B cell (primary cell): ENCODE measurements around the gene PDZRN4. TPM values are rescaled to one million over a fixed set of nuclear protein-coding genes. Genes with fewer than 3 reads are reported as not detected.

Experiments
- ATAC-seq: fragments of 200-7000 bp; cut with Tn5 transposase; one replicate; pipeline ENCODE4 v1.10.0; 2021; ENCODE audit warnings: low read depth, mild to moderate bottlenecking, moderate number of reproducible peaks, moderate library complexity
- CTCF ChIA-PET: fragments of 350-600 bp; sonication (Branson Sonifier 250); formaldehyde crosslinking; loops from one replicate; lab custom pipeline; 2021; ENCODE audit warnings: antibody characterized with exemption, inconsistent platforms; lab: Charles Lee
- POLR2A ChIA-PET: fragments of 350-600 bp; sonication (Branson Sonifier 250); formaldehyde crosslinking; loops from one replicate; lab custom pipeline; 2021; ENCODE audit warnings: antibody characterized with exemption; lab: Charles Lee
- DNase-seq: peaks from one replicate; pipeline ENCODE4 v3.0.0; 2013
- H2AFZ ChIP-seq: 2 replicates; pipeline ENCODE4 v1.6.1; 2012; ENCODE audit warnings: mild to moderate bottlenecking, low read depth, low read length; ENCODE audit not compliant: insufficient read depth, poor library complexity, severe bottlenecking
- H3K27ac ChIP-seq, 2 donors: 1 replicate in 1 of 2; 2 replicates in 1 of 2; pipeline ENCODE4 v1.5.1; 2012 to 2013; ENCODE audit warnings: low read length in 2 of 2, mild to moderate bottlenecking in 2 of 2, moderate library complexity in 1 of 2
- H3K27me3 ChIP-seq, 4 experiments: fragments of 200-600 bp in 1 of 4; sonication (generic) in 1 of 4; replicated peaks in 1 of 4; 1 replicate in 2 of 4; 2 replicates in 2 of 4; pipeline versions ENCODE4 v1.6.1 to v1.7.0; 2013 to 2016; ENCODE audit warnings: low read length in 3 of 4, mild to moderate bottlenecking in 2 of 4, mixed read lengths in 1 of 4, moderate library complexity in 1 of 4; ENCODE audit not compliant: insufficient read depth in 4 of 4, control insufficient read depth in 3 of 4; ENCODE audit errors: control extremely low read depth in 1 of 4
- H3K36me3 ChIP-seq, 2 experiments: replicated peaks in 1 of 2; 1 replicate in 1 of 2; 2 replicates in 1 of 2; pipeline versions ENCODE4 v1.6.1 to v1.7.1; 2013; ENCODE audit warnings: low read length in 1 of 2; ENCODE audit not compliant: insufficient read depth in 2 of 2, control insufficient read depth in 1 of 2; ENCODE audit errors: control extremely low read depth in 1 of 2, extremely low read depth in 1 of 2
- H3K4me1 ChIP-seq, 2 donors: fragments of 200-600 bp in 1 of 2; sonication (generic) in 1 of 2; 1 replicate in 1 of 2; 2 replicates in 1 of 2; pipeline versions ENCODE4 v1.5.1 to v1.6.1; 2013 to 2017; ENCODE audit warnings: low read length in 2 of 2; ENCODE audit not compliant: control insufficient read depth in 2 of 2, insufficient read depth in 2 of 2
- H3K4me2 ChIP-seq: replicated peaks from 2 replicates; pipeline ENCODE3; 2012; ENCODE audit warnings: mild to moderate bottlenecking, low read depth, low read length; ENCODE audit not compliant: poor library complexity, severe bottlenecking
- H3K4me3 ChIP-seq, 5 experiments: fragments of 200-600 bp in 1 of 5; sonication (generic) in 1 of 5; 1 replicate in 3 of 5; 2 replicates in 2 of 5; pipeline versions ENCODE4 v1.5.1 to v1.7.0; 2011 to 2016; ENCODE audit warnings: low read length in 4 of 5, mild to moderate bottlenecking in 4 of 5, low read depth in 2 of 5, control low read depth in 1 of 5, moderate library complexity in 1 of 5; ENCODE audit not compliant: insufficient read depth in 1 of 5; ENCODE audit errors: control extremely low read depth in 1 of 5, extremely low read depth in 1 of 5
- H3K79me2 ChIP-seq: fragments of 200-600 bp; sonication (generic); one replicate; pipeline ENCODE4 v1.6.0; 2016; ENCODE audit warnings: low read length; ENCODE audit not compliant: control insufficient read depth, insufficient read depth
- H3K9ac ChIP-seq: fragments of 200-600 bp; sonication (generic); 2 replicates; pipeline ENCODE4 v1.6.1; 2017; ENCODE audit warnings: mild to moderate bottlenecking, low read length, moderate library complexity
- H3K9me3 ChIP-seq, 3 donors: one replicate each; pipeline versions ENCODE4 v1.6.1 to v1.7.1; 2013; ENCODE audit warnings: low read length in 2 of 3; ENCODE audit not compliant: control insufficient read depth in 2 of 3, insufficient read depth in 1 of 3; ENCODE audit errors: control extremely low read depth in 1 of 3
- H4K20me1 ChIP-seq: 2 replicates; pipeline ENCODE4 v1.6.0; 2012; ENCODE audit warnings: mild to moderate bottlenecking, low read length; ENCODE audit not compliant: insufficient read depth, control insufficient read depth, poor library complexity, severe bottlenecking
- H3K27ac Mint-ChIP-seq: one replicate; pipeline ENCODE4 v1.8.0; 2021; ENCODE audit warnings: mixed read lengths
- H3K27me3 Mint-ChIP-seq: one replicate; pipeline ENCODE4 v1.8.0; 2021; ENCODE audit warnings: mixed read lengths
- H3K4me1 Mint-ChIP-seq: one replicate; pipeline ENCODE4 v1.8.0; 2021; ENCODE audit warnings: mixed read lengths
- H3K4me3 Mint-ChIP-seq: one replicate; pipeline ENCODE4 v1.8.0; 2021; ENCODE audit warnings: mixed read lengths
- H3K9me3 Mint-ChIP-seq: one replicate; pipeline ENCODE4 v1.8.0; 2022; ENCODE audit warnings: mixed read lengths; ENCODE audit not compliant: insufficient read depth
- CTCF ChIP-seq: fragments of 200-600 bp; IDR thresholded peaks from one replicate; pipeline ENCODE4 v1.8.0; 2022; ENCODE audit warnings: antibody characterized with exemption, mild to moderate bottlenecking
- EZH2 ChIP-seq: IDR thresholded peaks from 2 replicates; pipeline ENCODE4 v1.6.1; 2012; ENCODE audit warnings: borderline replicate concordance, low read depth, mild to moderate bottlenecking, moderate library complexity, low read length; ENCODE audit not compliant: insufficient read depth, poor library complexity, severe bottlenecking
- WGBS: methylation state at CpG from one replicate; pipeline ENCODE4 v1.1.5; 2013; ENCODE audit warnings: missing lambda C conversion rate; ENCODE audit not compliant: insufficient coverage; 5-methylcytosine and 5-hydroxymethylcytosine counted together
- intact Hi-C: fragments of 100-400 bp; cut with micrococcal nuclease; formaldehyde crosslinking; loops from one replicate; pipeline ENCODE4 v1.10.0; 2022
- polyA plus RNA-seq: library from polyadenylated mRNA; depleted of rRNA; stranded (reverse); fragments of >200 nt; gene quantifications from 2 replicates; pipeline ENCODE4 v1.2.3, GENCODE V29; 2012
- total RNA-seq, 2 donors: library from RNA; stranded (reverse); fragments of 120-200 nt in 1 of 2; gene quantifications; 1 replicate in 1 of 2; 2 replicates in 1 of 2; pipeline versions ENCODE4 v1.2.3 to v1.2.4, GENCODE V29; 2013 to 2022

The PDZRN4 gene
- total and polyA plus RNA-seq, 2 donors (not counting 1 experiment from before 2014, with no cell fraction given), result not detected

GRCh38 chr12:41564816-41565215, 376.7 kb downstream of the PDZRN4 start:
- H3K4me3 Mint-ChIP-seq, result no peak overlapping the region
- ChIA-PET POLR2A (no interaction called here), CTCF (no interaction called here)
- no peak for DNase-seq
- no peak for ATAC-seq
- no peak overlapping the region for H3K4me3 ChIP-seq
- H3K27me3 ChIP-seq, result no peaks in the 10 kb centered on the region
- H4K20me1 ChIP-seq, result no peaks in the 10 kb centered on the region
- no peaks in the 10 kb centered on the region for H3K4me1 Mint-ChIP-seq
- no peaks in the 10 kb centered on the region for H3K79me2 ChIP-seq
- TF ChIP-seq EZH2, result no peak
- no peak for TF ChIP-seq CTCF
- H3K27ac ChIP-seq, result no peak overlapping the region
- H3K9me3 Mint-ChIP-seq, result no peaks in the 10 kb centered on the region
- no peaks in the 10 kb centered on the region for H3K4me1 ChIP-seq
- H3K27me3 Mint-ChIP-seq, result peaks cover 3% of the 10 kb centered on the region
- no peak overlapping the region for H3K27ac Mint-ChIP-seq
- intact Hi-C loops, result no loop called here
- no peak overlapping the region for H2AFZ ChIP-seq
- no peak overlapping the region for H3K4me2 ChIP-seq
- no peak overlapping the region for H3K9ac ChIP-seq
- no CpG with 5 or more reads among the region's 1 CpG for WGBS
- no peaks in the 10 kb centered on the region for H3K9me3 ChIP-seq
- no peaks in the 10 kb centered on the region for H3K36me3 ChIP-seq

- Mint-ChIP-seq H3K27ac (no peak overlapping the region), H3K9me3 (no peaks in the 10 kb centered on the region), H3K27me3 (peaks cover 3% of the 10 kb centered on the region), H3K4me3 (no peak overlapping the region), H3K4me1 (no peaks in the 10 kb centered on the region)
- Histone ChIP-seq H4K20me1 (no peaks in the 10 kb centered on the region), H3K27ac (no peak overlapping the region), H3K27me3 (no peaks in the 10 kb centered on the region), H2AFZ (no peak overlapping the region), H3K79me2 (no peaks in the 10 kb centered on the region), H3K4me1 (no peaks in the 10 kb centered on the region), H3K4me2 (no peak overlapping the region), H3K9ac (no peak overlapping the region), H3K36me3 (no peaks in the 10 kb centered on the region), H3K4me3 (no peak overlapping the region), H3K9me3 (no peaks in the 10 kb centered on the region)
- POLR2A ChIA-PET, result no interaction called here
- no CpG with 5 or more reads among the region's 2 CpGs for WGBS
- CTCF ChIA-PET, result no interaction called here
- intact Hi-C loops, result no loop called here
- TF ChIP-seq CTCF, result no peak
- no peak for TF ChIP-seq EZH2
- ATAC-seq (no peak), DNase-seq (no peak)
Measured at GRCh38 chr12:41566703-41567102, 378.6 kb downstream of the PDZRN4 start.
